ENCODE results near the gene TMEM178B. TPM values are rescaled to one million over a fixed set of nuclear protein-coding genes. Genes with fewer than 3 reads are reported as not detected.

TMEM178B gene
- total and polyA plus RNA-seq, 2 of the 13 experiments (the other 11 are each of a cell fraction or from before 2014, with no cell fraction given): 0.01 to 0.02 TPM

- ChIA-PET CTCF (ENCODE audit: low intra/inter-chr PET ratio, low total read pairs) (no interaction called here), POLR2A (no interaction called here)
- Histone ChIP-seq H3K9me3 (ENCODE audit: low read length) (no peaks in the 10 kb centered on the region), H2AFZ (ENCODE audit: low read length) (no peak overlapping the region), H3K9ac (ENCODE audit: insufficient read depth, low read depth, low read length) (no peak overlapping the region), H3K4me2 (ENCODE audit: low read depth, low read length) (no peak overlapping the region), H3K4me3 (replicated peaks in 1 of 3; ENCODE audit: insufficient read depth in 1 of 3, low read depth in 2 of 3, low read length in 3 of 3) (no peak overlapping the region), H4K20me1 (ENCODE audit: insufficient read depth, low read length) (no peaks in the 10 kb centered on the region), H3K4me1 (ENCODE audit: insufficient read depth, low read length) (no peaks in the 10 kb centered on the region), H3K27me3 (ENCODE audit: control insufficient read depth in 1 of 2, insufficient read depth in 2 of 2, low read length in 2 of 2) (0 out of 5 replicates have a peak, but pooled peaks cover 0 to 3% of the 10 kb centered on the region in 2 experiments), H3K36me3 (replicated peaks in 1 of 2; ENCODE audit: control insufficient read depth in 1 of 2, insufficient read depth in 2 of 2, low read length in 2 of 2) (no peaks in the 10 kb centered on the region), H3K79me2 (ENCODE audit: insufficient read depth, low read length) (no peaks in the 10 kb centered on the region), H3K27ac (ENCODE audit: extremely low read length, insufficient read depth, low read length) (no peak overlapping the region)
- DNase-seq (ENCODE audit: low spot score) (no peak), ATAC-seq (no peak), FAIRE-seq (no peak)
- 12% methylated on average over 5 of the region's 5 CpGs for WGBS (ENCODE audit: low lambda C conversion rate)
- BruUV-seq (replicated peaks): no TSS peak
- intact Hi-C loops (cut with micrococcal nuclease; ENCODE audit: unreplicated experiment) (no loop called here), in situ Hi-C loops (cut with HindIII; ENCODE audit: extremely low pct_ligation_motif_present, low pct_unique_long_range_greater_than_20kb) (no loop called here)
- TF ChIP-seq SMC3 (IDR thresholded peaks at IDR 0.05; ENCODE audit: low read length) (no peak), REST (IDR thresholded peaks at IDR 0.05; ENCODE audit: borderline replicate concordance in 1 of 2, low read depth in 1 of 2, low read length in 2 of 2) (no peak), ZHX2 (IDR thresholded peaks at IDR 0.05; ENCODE audit: low read depth) (no peak), ZHX2 (CRISPR knock-in tag; IDR thresholded peaks at IDR 0.05; ENCODE audit: borderline replicate concordance) (no peak), ADNP (CRISPR knock-in tag; IDR thresholded peaks at IDR 0.05) (no peak), DNMT3B (CRISPR knock-in tag; conservative IDR thresholded peaks at IDR 0.05) (no peak), ZNF503 (CRISPR knock-in tag; IDR thresholded peaks at IDR 0.05) (no peak), ZKSCAN5 (CRISPR knock-in tag; IDR thresholded peaks at IDR 0.05) (no peak), RXRA (CRISPR knock-in tag; IDR thresholded peaks at IDR 0.05) (no peak), ZNF33B (CRISPR knock-in tag; IDR thresholded peaks at IDR 0.05) (no peak), IKZF1 (IDR thresholded peaks at IDR 0.05) (no peak), MAFG (CRISPR knock-in tag; IDR thresholded peaks at IDR 0.05) (no peak)
Observed at GRCh38 chr7:141190495-141190894, 116.6 kb downstream of the TMEM178B start.

Measured in HepG2 (cell line).